ENCODE measurements around the gene RANBP10. TPM values are rescaled to one million over a fixed set of nuclear protein-coding genes. Genes with fewer than 3 reads are reported as not detected.

The RANBP10 gene
- total RNA-seq, 3 donors from 2014 or later (not counting 1 experiment from before 2014, with no cell fraction given) = 20.9 to 25.8 (median 24.5) TPM

- no peak overlapping the region for H3K27ac ChIP-seq (ENCODE audit: low read length)
- no peaks in the 10 kb centered on the region for H3K27me3 ChIP-seq (ENCODE audit: control insufficient read depth, insufficient read depth, low read length)
- no peak for ATAC-seq
- no peaks in the 10 kb centered on the region for H3K9me3 ChIP-seq (ENCODE audit: control insufficient read depth, insufficient read depth, low read length)
- no peak overlapping the region for H3K4me3 Mint-ChIP-seq
- no peak for TF ChIP-seq CTCF (IDR thresholded peaks at IDR 0.05)
- H3K27me3 Mint-ChIP-seq (ENCODE audit: low read depth in 2 of 2) = no peaks in the 10 kb centered on the region
- H3K27ac Mint-ChIP-seq = no peak overlapping the region
- no peaks in the 10 kb centered on the region for H3K36me3 Mint-ChIP-seq
- H3K9me3 Mint-ChIP-seq = no peaks in the 10 kb centered on the region
- no peak for DNase-seq
- no peak overlapping the region for H3K4me3 ChIP-seq (ENCODE audit: low read length)
- peaks cover 6% of the 10 kb centered on the region for H3K36me3 ChIP-seq (ENCODE audit: control insufficient read depth, insufficient read depth, low read length)
- intact Hi-C loops (cut with micrococcal nuclease) = no loop called here
- peaks cover 0 to 10% of the 10 kb centered on the region in 2 donors for H3K4me1 Mint-ChIP-seq
- no peaks in the 10 kb centered on the region for H3K4me1 ChIP-seq (ENCODE audit: control insufficient read depth, insufficient read depth, low read length)
- WGBS (ENCODE audit: insufficient coverage) = 72% methylated on average over 5 of the region's 6 CpGs
Measured at GRCh38 chr16:67773569-67774456, 32.5 kb downstream of the RANBP10 start.

- peaks cover 0 to 10% of the 10 kb centered on the region in 2 donors for H3K4me1 Mint-ChIP-seq
- no peak for DNase-seq
- intact Hi-C loops (cut with micrococcal nuclease) = no loop called here
- no peaks in the 10 kb centered on the region for H3K27me3 Mint-ChIP-seq (ENCODE audit: low read depth in 2 of 2)
- no peak for ATAC-seq
- H3K36me3 Mint-ChIP-seq = no peaks in the 10 kb centered on the region
- no peak overlapping the region for H3K4me3 Mint-ChIP-seq
- no peaks in the 10 kb centered on the region for H3K4me1 ChIP-seq (ENCODE audit: control insufficient read depth, insufficient read depth, low read length)
- WGBS (ENCODE audit: insufficient coverage) = 73% methylated on average over 4 of the region's 4 CpGs
- no peak overlapping the region for H3K4me3 ChIP-seq (ENCODE audit: low read length)
- H3K27ac ChIP-seq (ENCODE audit: low read length) = no peak overlapping the region
- peaks cover 6% of the 10 kb centered on the region for H3K36me3 ChIP-seq (ENCODE audit: control insufficient read depth, insufficient read depth, low read length)
- H3K27ac Mint-ChIP-seq = no peak overlapping the region
- TF ChIP-seq CTCF (IDR thresholded peaks at IDR 0.05) = no peak
- no peaks in the 10 kb centered on the region for H3K27me3 ChIP-seq (ENCODE audit: control insufficient read depth, insufficient read depth, low read length)
- no peaks in the 10 kb centered on the region for H3K9me3 ChIP-seq (ENCODE audit: control insufficient read depth, insufficient read depth, low read length)
- H3K9me3 Mint-ChIP-seq = no peaks in the 10 kb centered on the region
Measured at GRCh38 chr16:67773099-67773498, 33.3 kb downstream of the RANBP10 start.

GRCh38 chr16:67770346-67770991 lies 35.9 kb downstream of the RANBP10 start:
- Mint-ChIP-seq H3K4me1 (peaks cover 0 to 10% of the 10 kb centered on the region in 2 donors), H3K27me3 (ENCODE audit: low read depth in 2 of 2) (no peaks in the 10 kb centered on the region), H3K36me3 (no peaks in the 10 kb centered on the region), H3K27ac (no peak overlapping the region), H3K9me3 (no peaks in the 10 kb centered on the region), H3K4me3 (no peak overlapping the region)
- ATAC-seq (no peak), DNase-seq (no peak)
- intact Hi-C loops (cut with micrococcal nuclease) = no loop called here
- WGBS (ENCODE audit: insufficient coverage) = 94% methylated on average over 6 of the region's 6 CpGs
- H3K4me1 ChIP-seq (ENCODE audit: control insufficient read depth, insufficient read depth, low read length) = no peaks in the 10 kb centered on the region
- no peaks in the 10 kb centered on the region for H3K27me3 ChIP-seq (ENCODE audit: control insufficient read depth, insufficient read depth, low read length)
- TF ChIP-seq CTCF (IDR thresholded peaks at IDR 0.05) = no peak
- H3K36me3 ChIP-seq (ENCODE audit: control insufficient read depth, insufficient read depth, low read length) = peaks cover 10% of the 10 kb centered on the region
- no peak overlapping the region for H3K4me3 ChIP-seq (ENCODE audit: low read length)
- H3K27ac ChIP-seq (ENCODE audit: low read length) = no peak overlapping the region
- no peaks in the 10 kb centered on the region for H3K9me3 ChIP-seq (ENCODE audit: control insufficient read depth, insufficient read depth, low read length)
